Fibroblast of skin of abdomen (primary cell): Measurements from ENCODE around the gene CDC14B.
"Not testable (repeated sequence)": the region's sequence is repeated elsewhere in the genome, so short reads cannot be mapped to it uniquely, and the experiment has no call there.

ENCODE experiments used
- DNase-seq: peaks from one replicate; pipeline ENCODE4 v3.0.0-alpha.2; 2013

Gene CDC14B

GRCh38 chr9:96585426-96585825 is 34.2 kb downstream of the CDC14B start:
- peak; percentile 45 for DNase-seq

- not testable (repeated sequence) for DNase-seq
Measured at GRCh38 chr9:96582199-96582598, 37.4 kb downstream of the CDC14B start.

GRCh38 chr9:96581786-96582185 is 37.9 kb downstream of the CDC14B start:
- no peak for DNase-seq

GRCh38 chr9:96581301-96581700 is 38.3 kb downstream of the CDC14B start:
- DNase-seq: no peak

GRCh38 chr9:96574931-96575351 is 44.7 kb downstream of the CDC14B start:
- DNase-seq: no peak

GRCh38 chr9:96574455-96574854 is 45.2 kb downstream of the CDC14B start:
- DNase-seq: no peak

- no peak for DNase-seq
Measured at GRCh38 chr9:96567203-96567700, 52.4 kb downstream of the CDC14B start.

GRCh38 chr9:96566498-96567202 is 53.0 kb downstream of the CDC14B start:
- peak; percentile 48 for DNase-seq

GRCh38 chr9:96565671-96566497 is 53.8 kb downstream of the CDC14B start:
- DNase-seq: peak; percentile 48

GRCh38 chr9:96564217-96564616 is 55.4 kb downstream of the CDC14B start:
- no peak for DNase-seq

GRCh38 chr9:96559339-96559943 is 60.2 kb downstream of the CDC14B start:
- no peak for DNase-seq

- no peak for DNase-seq
Measured at GRCh38 chr9:96557921-96558320, 61.7 kb downstream of the CDC14B start.

- DNase-seq: no peak
Measured at GRCh38 chr9:96556701-96557461, 62.8 kb downstream of the CDC14B start.

GRCh38 chr9:96555567-96556386 is 63.9 kb downstream of the CDC14B start:
- peak; percentile 51 for DNase-seq

GRCh38 chr9:96554801-96555566 is 64.7 kb downstream of the CDC14B start:
- DNase-seq: peak; percentile 57

GRCh38 chr9:96554326-96554725 is 65.3 kb downstream of the CDC14B start:
- peak; percentile 76 for DNase-seq

- DNase-seq: peak; percentile 82
Measured at GRCh38 chr9:96553070-96553469, 66.6 kb downstream of the CDC14B start.

GRCh38 chr9:96551403-96551802 is 68.2 kb downstream of the CDC14B start:
- DNase-seq: no peak

- no peak for DNase-seq
Measured at GRCh38 chr9:96550659-96551058, 69.0 kb downstream of the CDC14B start.

GRCh38 chr9:96543131-96543530 is 76.5 kb downstream of the CDC14B start:
- DNase-seq: not testable (repeated sequence)

- DNase-seq: no peak
Measured at GRCh38 chr9:96540106-96540505, 79.5 kb downstream of the CDC14B start.
